Measurements from ENCODE around the gene ABCB9. TPM values are rescaled to one million over a fixed set of nuclear protein-coding genes. Genes with fewer than 3 reads are reported as not detected.
A peak's percentile ranks its signal among the peaks of the same experiment; 100 is the strongest.

The ABCB9 gene
- total RNA-seq, 1 experiment from 2014 or later, result 14.7 TPM

GRCh38 chr12:122884860-122885259, 81.4 kb downstream of the ABCB9 start:
- H3K9ac ChIP-seq (ENCODE audit: low read length), result no peak overlapping the region
- no TSS peak for BruUV-seq (replicated peaks)
- no peak overlapping the region for H2AFZ ChIP-seq (ENCODE audit: low read depth, low read length, poor library complexity, severe bottlenecking)
- H3K9me3 ChIP-seq (ENCODE audit: control insufficient read depth in 1 of 2, insufficient read depth in 1 of 2, low read depth in 1 of 2, low read length in 2 of 2), result no peaks in the 10 kb centered on the region
- RAD21 ChIA-PET (ENCODE audit: low non-redundant PET in 1 of 2, low total read pairs in 2 of 2, uncharacterized antibody in 2 of 2, unreplicated experiment in 2 of 2), result no interaction called here
- POLR2A ChIA-PET, result interaction anchor here (0.6 kb wide), 1 partner anchor 81 kb away, joined by 4 read pairs; the partner anchor contains the start of gene ABCB9
- no peak overlapping the region for H3K27ac ChIP-seq (ENCODE audit: low read depth, low read length)
- peak overlapping the region; percentile 3; the same call in 1 of the 2 replicates for H3K4me2 ChIP-seq (ENCODE audit: low read length)
- intact Hi-C loops (cut with micrococcal nuclease), result loop anchor here (5.0 kb wide), 2 partner anchors 37 to 352 kb away; no protein-coding TSS in a partner anchor
- no peaks in the 10 kb centered on the region for H3K9me2 ChIP-seq (ENCODE audit: insufficient read depth)
- H3K36me3 ChIP-seq (ENCODE audit: control insufficient read depth in 1 of 2, insufficient read depth in 2 of 2, low read length in 2 of 2), result no peaks in the 10 kb centered on the region; a peak in 1 of 4 replicates
- H3K27me3 ChIP-seq (ENCODE audit: insufficient read depth, low read length), result no peaks in the 10 kb centered on the region
- ATAC-seq, result no peak
- no peak overlapping the region for H3K4me3 ChIP-seq (replicated peaks in 1 of 2; ENCODE audit: low read depth in 1 of 2, low read length in 2 of 2)
- peaks cover 35% of the 10 kb centered on the region; the same call in 1 of the 2 replicates for H4K20me1 ChIP-seq (ENCODE audit: insufficient read depth)
- TF ChIP-seq ELF1 (IDR thresholded peaks at IDR 0.05; ENCODE audit: borderline replicate concordance, low read depth) (no peak), EZH2 (IDR thresholded peaks at IDR 0.05) (no peak), YY1 (IDR thresholded peaks at IDR 0.05; ENCODE audit: extremely low read depth, insufficient replicate concordance, low read depth, low read length) (no peak), POLR2AphosphoS5 (IDR thresholded peaks at IDR 0.05; ENCODE audit: low read depth, low read length) (no peak), MAX (IDR thresholded peaks at IDR 0.05) (no peak), ZNF274 (IDR thresholded peaks at IDR 0.05; ENCODE audit: low read depth, low read length) (no peak), JUND (IDR thresholded peaks at IDR 0.05) (no peak), ZFX (IDR thresholded peaks at IDR 0.05) (no peak), REST (IDR thresholded peaks at IDR 0.05; ENCODE audit: low read depth) (no peak), CBX3 (IDR thresholded peaks at IDR 0.05; ENCODE audit: low read depth) (no peak), RAD21 (IDR thresholded peaks at IDR 0.05; ENCODE audit: low read depth) (no peak), FOSL1 (IDR thresholded peaks at IDR 0.05; ENCODE audit: low read depth) (no peak), SRF (IDR thresholded peaks at IDR 0.05; ENCODE audit: low read depth) (no peak), SIN3A (IDR thresholded peaks at IDR 0.05; ENCODE audit: low read depth) (no peak), ZBTB33 (IDR thresholded peaks at IDR 0.05; ENCODE audit: extremely low read depth, insufficient replicate concordance, low read length) (no peak), SP1 (IDR thresholded peaks at IDR 0.05; ENCODE audit: low read depth) (no peak), POLR2A (IDR thresholded peaks at IDR 0.05; ENCODE audit: borderline replicate concordance, extremely low read depth, insufficient read depth, insufficient read length) (no peak), EGR1 (IDR thresholded peaks at IDR 0.05; ENCODE audit: low read depth) (no peak), CTCF (IDR thresholded peaks at IDR 0.05 in 2 of 3, conservative IDR thresholded peaks at IDR 0.05 in 1 of 3; ENCODE audit: borderline replicate concordance in 1 of 3, insufficient read depth in 1 of 3, low read depth in 2 of 3, low read length in 2 of 3) (no peak)
- DNase-seq (ENCODE audit: low read depth, low spot score), result no peak
- peaks cover 38 to 82% of the 10 kb centered on the region in 2 experiments for H3K4me1 ChIP-seq (ENCODE audit: control insufficient read depth in 1 of 2, insufficient read depth in 2 of 2, low read length in 2 of 2)
- CTCF ChIA-PET, result no interaction called here
- peaks cover 99% of the 10 kb centered on the region for H3K79me2 ChIP-seq (ENCODE audit: insufficient read depth, low read length)

All from HCT116 (cell line).